Motor neuron (in vitro differentiated cells): ENCODE data around the gene STXBP4. TPM values are rescaled to one million over a fixed set of nuclear protein-coding genes. Genes with fewer than 3 reads are reported as not detected.
A peak's percentile ranks its signal among the peaks of the same experiment; 100 is the strongest.

Source experiments
- ATAC-seq, 8 experiments: fragments of 200-7000 bp; cut with Tn5 transposase; replicated peaks in 6 of 8; 2 replicates each; pipeline ENCODE4 v1.8.0; 2021; ENCODE audit warnings: mild to moderate bottlenecking in 8 of 8, moderate library complexity in 8 of 8
- H3K27ac ChIP-seq, 2 donors: fragments of 250-450 bp; sonication (Bioruptor Pico); 2 replicates each; pipeline ENCODE4 v1.9.0; 2021; ENCODE audit warnings: antibody characterized with exemption in 2 of 2, mild to moderate bottlenecking in 2 of 2, moderate library complexity in 1 of 2
- H3K4me1 ChIP-seq, 2 donors: fragments of 250-450 bp; sonication (Bioruptor Pico); replicated peaks in 1 of 2; 2 replicates each; pipeline ENCODE4 v1.6.1; 2021; ENCODE audit warnings: antibody characterized with exemption in 2 of 2, mild to moderate bottlenecking in 2 of 2, moderate library complexity in 1 of 2
- H3K4me3 ChIP-seq, 5 donors: fragments of 250-450 bp; sonication (Bioruptor Pico); 2 replicates each; pipeline ENCODE4 v1.9.0; 2021; ENCODE audit warnings: antibody characterized with exemption in 5 of 5, mild to moderate bottlenecking in 5 of 5, moderate library complexity in 4 of 5
- WGBS, 10 experiments: fragments of 450-650 bp; shearing (Covaris generic); methylation state at CpG; one replicate each; pipeline ENCODE4 v1.0.0; 2022; 5-methylcytosine and 5-hydroxymethylcytosine counted together
- in situ Hi-C, 9 experiments: fragments of 400-800 bp; cut with MboI; loops; one replicate each; pipeline ENCODE4 v1.15.0; 2021; ENCODE audit warnings: low sequenced_read_pairs in 9 of 9, low pct_unique_long_range_greater_than_20kb in 2 of 9; ENCODE audit not compliant: unreplicated experiment in 9 of 9
- total RNA-seq, 8 experiments: library from RNA; unstranded; fragments of 300-600 nt; gene quantifications; 2 replicates each; pipeline versions ENCODE4 v1.2.3 to v1.2.4, GENCODE V29; 2022

The STXBP4 gene
- total RNA-seq, 8 experiments from 2014 or later, result 9.3 to 37.2 (median 15.7) TPM

DNA sequence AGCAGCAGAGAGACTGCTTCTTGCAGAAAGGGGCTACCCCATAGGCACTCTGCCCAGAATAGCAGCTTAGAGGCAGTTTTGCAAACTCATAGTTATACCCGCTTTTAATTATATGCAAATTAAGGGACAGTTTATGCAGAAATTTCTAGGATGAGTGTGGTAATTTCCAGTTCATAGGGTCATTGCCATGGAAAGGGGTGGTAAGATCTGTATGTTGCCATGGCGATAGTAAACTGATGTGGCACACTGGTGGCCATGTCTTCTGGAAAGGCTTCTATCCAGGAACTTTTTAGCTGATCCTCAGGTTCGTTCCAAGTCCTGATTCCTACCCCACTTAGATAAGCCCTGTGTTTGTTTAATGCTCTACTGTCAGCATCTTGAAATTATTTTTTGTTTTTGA lies 6.2 kb downstream of the STXBP4 start:
- H3K4me3 ChIP-seq, result no peak overlapping the region
- peak in 3 of 8 experiments; percentile 33 to 92 (median 59) for ATAC-seq
- WGBS, 10 experiments, result 92 to 100% (median 97%) methylated on average over 1 to 2 of the region's 3 CpGs; no CpG with 5 or more reads in 6 of the 10 experiments
- H3K27ac ChIP-seq, result no peak overlapping the region
- H3K4me1 ChIP-seq, result peaks cover 6 to 9% of the 10 kb centered on the region in 2 donors
- in situ Hi-C loops, result loop anchor here in 5 of 9 experiments (25.0 kb wide), 5 partner anchors 313 to 538 kb away; partner anchors contain the start of gene SMIM36 (in 2 of the 5)

DNA sequence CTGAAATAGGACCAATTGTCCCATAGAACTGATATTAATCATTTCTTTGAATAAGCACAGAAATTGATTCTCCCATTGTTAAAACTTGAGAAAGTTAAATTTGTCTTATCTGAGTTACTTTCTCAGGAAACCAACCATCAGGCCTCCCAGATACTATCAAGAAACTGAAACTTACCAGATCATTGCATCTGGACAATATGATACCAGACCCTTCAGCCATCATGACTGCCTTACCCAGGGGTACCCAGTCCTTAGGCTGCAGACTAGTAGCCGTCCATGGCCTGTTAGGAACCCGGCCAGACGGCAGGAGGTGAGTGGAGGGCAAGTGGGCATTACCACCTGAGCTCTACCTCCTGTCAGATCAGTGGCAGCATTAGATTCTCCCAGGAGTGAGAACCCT lies 7.8 kb downstream of the STXBP4 start:
- WGBS, 10 experiments, result 78 to 86% methylated on average over 2 to 3 of the region's 3 CpGs; no CpG with 5 or more reads in 8 of the 10 experiments
- ATAC-seq, result no peak
- in situ Hi-C loops, result loop anchor here in 5 of 9 experiments (25.0 kb wide), 5 partner anchors 311 to 536 kb away; partner anchors contain the start of gene SMIM36 (in 2 of the 5)
- no peak overlapping the region for H3K4me3 ChIP-seq
- no peaks in the 10 kb centered on the region for H3K4me1 ChIP-seq
- H3K27ac ChIP-seq, result no peak overlapping the region

GRCh38 chr17:54977744-54978143 lies 9.2 kb downstream of the STXBP4 start:
- in situ Hi-C loops, result loop anchor here in 5 of 9 experiments (25.0 kb wide), 5 partner anchors 310 to 535 kb away; partner anchors contain the start of gene SMIM36 (in 2 of the 5)
- no peaks in the 10 kb centered on the region for H3K4me1 ChIP-seq
- WGBS, 10 experiments, result 79 to 100% (median 100%) methylated on average over 1 to 2 of the region's 2 CpGs; no CpG with 5 or more reads in 2 of the 10 experiments
- H3K27ac ChIP-seq, result no peak overlapping the region
- no peak overlapping the region for H3K4me3 ChIP-seq
- no peak for ATAC-seq

DNA sequence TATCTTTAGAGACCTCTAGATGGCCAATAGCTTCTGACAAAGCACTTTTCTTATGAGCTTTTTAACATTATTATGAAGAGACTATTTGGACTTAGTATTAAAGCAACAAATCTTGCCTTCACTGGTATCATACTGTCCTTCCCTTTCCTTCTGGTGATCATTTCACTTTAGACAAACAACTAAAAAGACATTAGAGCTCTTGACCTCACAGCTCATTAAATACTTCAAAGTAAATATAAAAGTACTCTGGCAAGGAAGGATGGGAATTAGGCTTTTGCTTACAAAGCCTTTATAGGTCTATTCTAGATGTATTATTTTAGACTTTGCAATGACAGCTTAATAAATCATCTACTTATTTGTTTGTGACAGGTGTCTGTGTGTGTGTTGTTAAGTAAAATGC lies 11.1 kb downstream of the STXBP4 start:
- Histone ChIP-seq H3K4me3 (no peak overlapping the region), H3K4me1 (no peaks in the 10 kb centered on the region), H3K27ac (no peak overlapping the region)
- in situ Hi-C loops, result loop anchor here in 5 of 9 experiments (25.0 kb wide), 5 partner anchors 308 to 533 kb away; partner anchors contain the start of gene SMIM36 (in 2 of the 5)
- ATAC-seq, result no peak

DNA sequence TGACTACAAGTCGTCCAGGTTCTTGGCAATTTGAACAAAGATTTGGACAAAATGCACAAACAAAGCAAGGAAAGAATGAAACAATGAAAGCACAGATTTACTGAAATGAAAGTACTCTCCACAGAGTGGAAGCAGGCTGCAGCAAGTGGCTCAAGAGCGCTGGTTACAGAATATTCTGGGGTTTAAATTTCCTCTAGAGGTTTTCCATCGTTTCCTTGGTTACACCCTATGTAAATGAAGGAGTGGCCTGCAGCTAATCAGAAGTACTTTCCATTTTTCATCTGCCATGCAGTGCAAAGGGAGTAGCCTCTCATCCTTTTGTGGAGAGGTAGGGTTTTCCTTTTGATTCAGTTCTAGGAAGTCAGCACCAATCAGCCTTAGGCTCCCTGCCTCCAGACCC lies 11.8 kb downstream of the STXBP4 start:
- Histone ChIP-seq H3K27ac (no peak overlapping the region), H3K4me1 (no peaks in the 10 kb centered on the region), H3K4me3 (no peak overlapping the region)
- in situ Hi-C loops, result loop anchor here in 5 of 9 experiments (25.0 kb wide), 5 partner anchors 307 to 532 kb away; partner anchors contain the start of gene SMIM36 (in 2 of the 5)
- WGBS, 10 experiments, result 3 to 100% (median 83%) methylated on average over 1 to 3 of the region's 3 CpGs; no CpG with 5 or more reads in 1 of the 10 experiments
- peak in 3 of 8 experiments; percentile 65 to 94 (median 82) for ATAC-seq

DNA sequence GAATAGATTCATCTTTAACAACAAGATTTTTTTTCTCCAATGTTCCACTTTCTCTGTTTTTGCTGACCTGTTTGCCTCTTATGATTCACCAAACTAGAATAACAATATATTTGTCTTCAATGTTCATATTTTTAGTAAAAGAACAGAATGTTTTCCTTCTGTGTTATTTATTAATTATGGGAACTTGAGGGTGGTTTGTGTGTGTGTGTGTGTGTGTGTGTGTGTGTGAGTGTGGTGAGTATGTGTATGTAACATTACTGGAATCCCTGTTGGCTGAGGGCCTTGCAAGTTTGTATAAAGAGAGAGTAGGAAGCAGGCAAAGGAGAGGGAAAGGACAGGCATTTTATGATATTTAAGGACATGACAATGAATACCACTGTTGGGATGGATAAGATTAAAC lies 13.8 kb downstream of the STXBP4 start:
- no peaks in the 10 kb centered on the region for H3K4me1 ChIP-seq
- no peak overlapping the region for H3K4me3 ChIP-seq
- H3K27ac ChIP-seq, result no peak overlapping the region
- ATAC-seq, result no peak
- in situ Hi-C loops, result loop anchor here in 5 of 9 experiments (25.0 kb wide), 5 partner anchors 305 to 530 kb away; partner anchors contain the start of gene SMIM36 (in 2 of the 5)

GRCh38 chr17:54983260-54983659 lies 14.7 kb downstream of the STXBP4 start:
- H3K4me1 ChIP-seq, result no peaks in the 10 kb centered on the region
- H3K27ac ChIP-seq, result no peak overlapping the region
- in situ Hi-C loops, result loop anchor here in 5 of 9 experiments (25.0 kb wide), 5 partner anchors 304 to 529 kb away; partner anchors contain the start of gene SMIM36 (in 2 of the 5)
- ATAC-seq, result no peak
- no peak overlapping the region for H3K4me3 ChIP-seq

DNA sequence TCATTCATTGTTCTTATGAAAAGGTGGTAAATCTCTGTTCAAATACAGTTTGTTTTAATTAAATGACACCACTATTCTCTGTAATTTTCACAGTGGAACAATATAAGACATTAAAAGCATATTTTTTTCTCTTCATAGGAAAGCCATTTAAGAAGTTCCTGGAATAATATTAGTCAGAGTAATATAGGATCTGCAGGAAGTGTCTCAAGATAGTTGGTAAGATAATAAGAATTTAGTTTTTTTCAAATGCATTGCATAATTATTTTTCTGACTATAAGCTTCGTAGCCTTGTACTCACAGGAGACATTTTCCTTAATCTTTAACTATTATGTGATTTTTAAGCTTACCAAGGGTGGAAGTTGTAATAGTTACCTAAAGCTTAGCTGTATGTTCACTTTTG lies 16.9 kb downstream of the STXBP4 start:
- no peaks in the 10 kb centered on the region for H3K4me1 ChIP-seq
- WGBS, 10 experiments, result 70 to 100% (median 100%) methylated on average over 1 of the region's 1 CpG; no CpG with 5 or more reads in 1 of the 10 experiments
- no peak overlapping the region for H3K4me3 ChIP-seq
- H3K27ac ChIP-seq, result no peak overlapping the region
- ATAC-seq, result no peak
- in situ Hi-C loops, result loop anchor here in 5 of 9 experiments (25.0 kb wide), 5 partner anchors 302 to 527 kb away; partner anchors contain the start of gene SMIM36 (in 2 of the 5)

- ATAC-seq, result no peak
- in situ Hi-C loops, result loop anchor here (10.0 to 25.0 kb wide), 7 partner anchors 297 to 525 kb away; partner anchors contain the start of gene SMIM36 (in 5 of the 9)
- Histone ChIP-seq H3K27ac (no peak overlapping the region), H3K4me1 (no peaks in the 10 kb centered on the region), H3K4me3 (no peak overlapping the region)
- 54 to 100% (median 83%) methylated on average over 1 to 4 of the region's 4 CpGs; no CpG with 5 or more reads in 3 of the 10 experiments for WGBS, 10 experiments
Observed at GRCh38 chr17:54990118-54990517, 21.6 kb downstream of the STXBP4 start.

DNA sequence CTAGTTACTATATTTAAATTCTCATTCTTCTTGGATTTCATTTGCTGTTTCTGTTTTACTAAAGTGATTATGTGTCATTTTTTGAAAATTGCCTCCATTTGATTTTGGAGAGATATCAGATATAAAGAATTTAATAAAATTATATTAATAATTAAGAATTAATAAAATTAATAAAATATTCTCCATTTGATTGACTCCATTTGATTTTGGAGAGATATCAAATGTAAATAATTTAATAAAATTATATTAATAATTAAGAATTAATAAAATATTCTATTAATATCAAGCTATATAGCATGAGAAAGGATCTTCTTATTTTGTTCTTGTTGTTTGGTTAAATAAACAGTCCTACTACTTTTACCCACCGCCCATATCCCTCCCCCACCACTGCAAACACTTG lies 23.0 kb downstream of the STXBP4 start:
- WGBS, 10 experiments, result 20 to 100% (median 91%) methylated on average over 1 of the region's 1 CpG; no CpG with 5 or more reads in 1 of the 10 experiments
- in situ Hi-C loops, result loop anchor here (10.0 to 25.0 kb wide), 7 partner anchors 296 to 523 kb away; partner anchors contain the start of gene SMIM36 (in 5 of the 9)
- no peak for ATAC-seq
- no peak overlapping the region for H3K4me3 ChIP-seq
- no peaks in the 10 kb centered on the region for H3K4me1 ChIP-seq
- H3K27ac ChIP-seq, result no peak overlapping the region

DNA sequence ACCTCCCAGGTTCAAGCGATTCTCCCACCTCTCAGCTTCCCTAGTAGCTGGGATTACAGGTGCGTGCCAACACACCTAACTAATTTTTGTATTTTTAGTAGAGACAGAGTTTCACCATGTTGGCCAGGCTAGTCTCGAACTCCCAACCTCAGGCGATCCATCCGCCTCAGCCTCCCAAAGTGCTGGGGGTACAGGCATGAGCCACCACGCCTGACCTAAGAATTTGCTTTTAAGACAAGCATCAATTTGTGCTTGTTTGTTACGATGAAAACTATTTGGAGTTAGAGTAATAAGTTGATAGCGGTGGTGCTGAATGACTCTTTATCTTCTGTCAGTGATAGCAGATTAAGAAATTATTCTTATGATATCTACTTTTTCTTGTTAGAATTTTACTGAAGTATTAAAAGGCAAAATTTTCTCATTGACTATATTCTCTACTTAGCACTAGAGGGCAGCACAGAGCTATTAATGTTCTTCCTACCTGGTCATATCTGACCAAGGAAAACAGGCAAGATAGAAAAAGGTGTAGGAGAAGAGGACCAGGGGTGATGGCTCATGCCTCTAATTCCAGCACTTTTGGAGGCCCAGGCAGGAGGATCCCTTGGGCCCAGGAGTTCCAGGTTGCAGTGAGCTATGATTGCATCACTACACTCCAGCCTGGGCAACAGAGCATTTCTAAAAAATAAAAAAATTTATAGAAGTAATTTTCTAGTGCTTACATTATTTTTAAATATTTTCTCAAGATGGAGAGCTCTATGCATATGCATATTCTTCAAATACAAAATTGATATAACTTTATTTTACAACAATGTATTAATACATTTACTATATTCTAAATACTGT lies 24.5 kb downstream of the STXBP4 start:
- H3K4me3 ChIP-seq, result no peak overlapping the region
- in situ Hi-C loops, result loop anchor here (10.0 to 25.0 kb wide), 7 partner anchors 294 to 522 kb away; partner anchors contain the start of gene SMIM36 (in 5 of the 9)
- no peak overlapping the region for H3K27ac ChIP-seq
- H3K4me1 ChIP-seq, result no peaks in the 10 kb centered on the region
- ATAC-seq, result peak in 6 of 8 experiments; percentile 35 to 54 (median 42)
- 0 to 90% (median 77%) methylated on average over 1 to 7 of the region's 8 CpGs; no CpG with 5 or more reads in 1 of the 10 experiments for WGBS, 10 experiments

- ATAC-seq, result no peak
- in situ Hi-C loops, result loop anchor here (10.0 to 25.0 kb wide), 7 partner anchors 291 to 518 kb away; partner anchors contain the start of gene SMIM36 (in 5 of the 9)
Observed at GRCh38 chr17:54996441-54996840, 27.9 kb downstream of the STXBP4 start.

DNA sequence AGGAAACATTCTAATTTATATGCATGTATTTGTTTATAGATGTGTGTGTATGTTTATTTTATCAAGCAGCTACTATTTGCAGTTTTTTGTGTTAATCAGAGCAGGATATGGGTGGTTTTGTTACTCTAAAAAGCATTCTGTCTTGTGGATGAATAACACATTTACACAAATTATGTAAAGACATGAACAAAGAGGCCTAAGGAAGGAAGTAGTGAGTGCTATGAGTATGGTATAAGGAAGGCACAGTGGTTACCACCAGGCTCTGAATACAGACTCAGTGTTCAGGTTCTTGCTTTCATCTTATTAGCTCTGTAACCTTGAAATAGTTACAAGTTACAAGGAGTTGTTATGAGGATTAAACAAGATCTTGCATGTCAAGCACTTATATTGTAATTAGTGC lies 33.9 kb downstream of the STXBP4 start:
- peak in 3 of 8 experiments; percentile 73 to 97 (median 94) for ATAC-seq
- H3K4me1 ChIP-seq, result no peaks in the 10 kb centered on the region
- no peak overlapping the region for H3K27ac ChIP-seq
- H3K4me3 ChIP-seq, result no peak overlapping the region
- in situ Hi-C loops, result loop anchor here in 1 of 9 experiments (25.0 kb wide), 1 partner anchor 510 kb away; the partner anchor contains the start of gene SMIM36

More at GRCh38 chr17:54996441-54996840, 27.9 kb downstream of the STXBP4 start:
- no peak overlapping the region for H3K27ac ChIP-seq
- H3K4me1 ChIP-seq, result no peaks in the 10 kb centered on the region
- WGBS, 10 experiments, result 56 to 100% (median 100%) methylated on average over 1 of the region's 1 CpG; no CpG with 5 or more reads in 2 of the 10 experiments
- no peak overlapping the region for H3K4me3 ChIP-seq
